ENCODE results near the gene TAS1R1. TPM values are rescaled to one million over a fixed set of nuclear protein-coding genes. Genes with fewer than 3 reads are reported as not detected.

The TAS1R1 gene
- total and polyA plus RNA-seq, 9 of the 15 experiments (the other 6 are each of a cell fraction or from before 2014, with no cell fraction given), result 0.06 TPM; not detected in 8

DNA sequence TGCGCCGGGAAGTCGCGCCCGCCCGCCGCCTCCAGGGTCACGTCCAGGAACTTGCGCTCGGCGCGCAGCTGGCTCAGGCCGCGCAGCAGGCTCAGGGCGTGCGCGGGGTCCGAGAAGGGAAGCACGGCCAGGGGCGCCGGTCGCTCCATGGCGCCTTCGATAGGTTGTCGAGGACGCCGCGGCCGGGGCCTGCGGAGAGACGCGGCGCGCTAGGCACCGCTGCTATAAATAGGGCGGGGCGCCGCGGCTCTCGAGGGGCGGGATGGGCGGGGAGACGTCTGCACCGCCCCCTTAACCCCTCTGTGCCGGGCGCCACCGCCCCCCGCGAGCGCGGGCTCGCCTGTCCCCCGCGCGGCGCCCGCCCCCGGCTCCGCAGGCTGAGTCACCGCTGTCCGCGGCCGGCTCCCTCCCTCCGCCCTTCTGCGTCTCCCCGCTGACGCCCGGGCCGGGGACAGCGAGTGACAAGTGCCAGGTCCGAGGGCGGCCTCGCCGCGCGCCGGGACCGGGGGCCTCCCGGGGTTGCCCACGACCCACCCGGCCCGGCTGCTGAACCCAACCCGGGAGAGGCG is 47.6 kb downstream of the TAS1R1 start, which contains the start of gene KLHL21 (continued):
- TF ChIP-seq ZNF184 (CRISPR knock-in tag; IDR thresholded peaks at IDR 0.05) (no peak), MAFF (IDR thresholded peaks at IDR 0.05; ENCODE audit: low read length) (no peak), ZNF75A (CRISPR knock-in tag; IDR thresholded peaks at IDR 0.05) (peak; percentile 7; the same call in 1 of the 2 replicates), PCBP1 (IDR thresholded peaks at IDR 0.05; ENCODE audit: low read depth, low read length, poor library complexity, severe bottlenecking) (no peak), ZNF766 (CRISPR knock-in tag; conservative IDR thresholded peaks at IDR 0.05) (no peak; the same call in 1 of the 2 replicates), GTF2E2 (tag; IDR thresholded peaks at IDR 0.05) (peak; percentile 94), TBP (optimal IDR thresholded peaks at IDR 0.05; ENCODE audit: low read depth, low read length) (peak; percentile 96), LCOR (CRISPR knock-in tag; IDR thresholded peaks at IDR 0.05) (0 out of 2 replicates have a peak, but pooled peaks have one; percentile 23), IRF2 (CRISPR knock-in tag; IDR thresholded peaks at IDR 0.05) (peak; percentile 90; the same call in 1 of the 2 replicates), ZNF347 (CRISPR knock-in tag; IDR thresholded peaks at IDR 0.05; ENCODE audit: low read depth) (no peak), ILF3 (IDR thresholded peaks at IDR 0.05; ENCODE audit: borderline replicate concordance) (peak; percentile 85; the same call in 1 of the 2 replicates), ZBTB2 (IDR thresholded peaks at IDR 0.05) (no peak), HCFC1 (IDR thresholded peaks at IDR 0.05; ENCODE audit: low read depth, low read length) (peak; percentile 45), SUPT5H (IDR thresholded peaks at IDR 0.05) (peak; percentile 83), SIN3B (IDR thresholded peaks at IDR 0.05; ENCODE audit: low read depth) (peak; percentile 77; the same call in 1 of the 2 replicates), ZNF224 (CRISPR knock-in tag; IDR thresholded peaks at IDR 0.05) (no peak), NFE2 (IDR thresholded peaks at IDR 0.05; ENCODE audit: low read depth) (peak; percentile 83), POLR2A (conservative IDR thresholded peaks at IDR 0.05) (peak; percentile 82; the same call in 1 of the 2 replicates), POLR2AphosphoS5 (IDR thresholded peaks at IDR 0.05; ENCODE audit: control insufficient read depth, insufficient read depth, low read depth, low read length) (peak; percentile 68; the same call in 1 of the 2 replicates)
- TF ChIP-seq, protein P1, sequence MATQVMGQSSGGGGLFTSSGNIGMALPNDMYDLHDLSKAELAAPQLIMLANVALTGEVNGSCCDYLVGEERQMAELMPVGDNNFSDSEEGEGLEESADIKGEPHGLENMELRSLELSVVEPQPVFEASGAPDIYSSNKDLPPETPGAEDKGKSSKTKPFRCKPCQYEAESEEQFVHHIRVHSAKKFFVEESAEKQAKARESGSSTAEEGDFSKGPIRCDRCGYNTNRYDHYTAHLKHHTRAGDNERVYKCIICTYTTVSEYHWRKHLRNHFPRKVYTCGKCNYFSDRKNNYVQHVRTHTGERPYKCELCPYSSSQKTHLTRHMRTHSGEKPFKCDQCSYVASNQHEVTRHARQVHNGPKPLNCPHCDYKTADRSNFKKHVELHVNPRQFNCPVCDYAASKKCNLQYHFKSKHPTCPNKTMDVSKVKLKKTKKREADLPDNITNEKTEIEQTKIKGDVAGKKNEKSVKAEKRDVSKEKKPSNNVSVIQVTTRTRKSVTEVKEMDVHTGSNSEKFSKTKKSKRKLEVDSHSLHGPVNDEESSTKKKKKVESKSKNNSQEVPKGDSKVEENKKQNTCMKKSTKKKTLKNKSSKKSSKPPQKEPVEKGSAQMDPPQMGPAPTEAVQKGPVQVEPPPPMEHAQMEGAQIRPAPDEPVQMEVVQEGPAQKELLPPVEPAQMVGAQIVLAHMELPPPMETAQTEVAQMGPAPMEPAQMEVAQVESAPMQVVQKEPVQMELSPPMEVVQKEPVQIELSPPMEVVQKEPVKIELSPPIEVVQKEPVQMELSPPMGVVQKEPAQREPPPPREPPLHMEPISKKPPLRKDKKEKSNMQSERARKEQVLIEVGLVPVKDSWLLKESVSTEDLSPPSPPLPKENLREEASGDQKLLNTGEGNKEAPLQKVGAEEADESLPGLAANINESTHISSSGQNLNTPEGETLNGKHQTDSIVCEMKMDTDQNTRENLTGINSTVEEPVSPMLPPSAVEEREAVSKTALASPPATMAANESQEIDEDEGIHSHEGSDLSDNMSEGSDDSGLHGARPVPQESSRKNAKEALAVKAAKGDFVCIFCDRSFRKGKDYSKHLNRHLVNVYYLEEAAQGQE (IDR thresholded peaks at IDR 0.05; ENCODE audit: borderline replicate concordance), result no peak
- TF ChIP-seq, protein P1 (CRISPR knock-in tag; IDR thresholded peaks at IDR 0.05; ENCODE audit: low read depth), result peak; percentile 13; the same call in 1 of the 2 replicates
